ENCODE results near the gene PHGDH.

Gene PHGDH

DNA sequence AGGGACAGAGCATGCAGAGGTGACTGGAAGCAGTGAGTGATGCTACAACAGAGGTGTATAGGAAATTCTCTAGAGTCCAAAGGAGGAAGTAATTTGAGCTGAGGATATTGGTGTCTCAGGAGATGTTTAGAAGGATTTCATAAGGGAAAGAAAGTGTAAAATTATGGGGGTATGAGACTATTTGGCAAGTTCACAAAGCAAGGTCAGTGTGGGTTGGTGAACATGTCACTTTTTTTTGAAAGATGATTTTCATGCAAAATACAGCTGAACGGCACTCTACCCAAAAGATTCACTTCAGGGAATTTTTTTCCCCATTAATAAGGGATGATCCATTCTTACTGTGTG lies 32.8 kb downstream of the PHGDH start:
- TF ChIP-seq, protein P1, sequence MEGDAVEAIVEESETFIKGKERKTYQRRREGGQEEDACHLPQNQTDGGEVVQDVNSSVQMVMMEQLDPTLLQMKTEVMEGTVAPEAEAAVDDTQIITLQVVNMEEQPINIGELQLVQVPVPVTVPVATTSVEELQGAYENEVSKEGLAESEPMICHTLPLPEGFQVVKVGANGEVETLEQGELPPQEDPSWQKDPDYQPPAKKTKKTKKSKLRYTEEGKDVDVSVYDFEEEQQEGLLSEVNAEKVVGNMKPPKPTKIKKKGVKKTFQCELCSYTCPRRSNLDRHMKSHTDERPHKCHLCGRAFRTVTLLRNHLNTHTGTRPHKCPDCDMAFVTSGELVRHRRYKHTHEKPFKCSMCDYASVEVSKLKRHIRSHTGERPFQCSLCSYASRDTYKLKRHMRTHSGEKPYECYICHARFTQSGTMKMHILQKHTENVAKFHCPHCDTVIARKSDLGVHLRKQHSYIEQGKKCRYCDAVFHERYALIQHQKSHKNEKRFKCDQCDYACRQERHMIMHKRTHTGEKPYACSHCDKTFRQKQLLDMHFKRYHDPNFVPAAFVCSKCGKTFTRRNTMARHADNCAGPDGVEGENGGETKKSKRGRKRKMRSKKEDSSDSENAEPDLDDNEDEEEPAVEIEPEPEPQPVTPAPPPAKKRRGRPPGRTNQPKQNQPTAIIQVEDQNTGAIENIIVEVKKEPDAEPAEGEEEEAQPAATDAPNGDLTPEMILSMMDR (IDR thresholded peaks at IDR 0.05; ENCODE audit: extremely low read depth, insufficient read depth, missing control alignments): no peak
- in situ Hi-C loops (cut with MboI; ENCODE audit: low pct_unique_long_range_greater_than_20kb, low sequenced_read_pairs, unreplicated experiment): no loop called here
- DNase-seq (ENCODE audit: low spot score): no peak

DNA sequence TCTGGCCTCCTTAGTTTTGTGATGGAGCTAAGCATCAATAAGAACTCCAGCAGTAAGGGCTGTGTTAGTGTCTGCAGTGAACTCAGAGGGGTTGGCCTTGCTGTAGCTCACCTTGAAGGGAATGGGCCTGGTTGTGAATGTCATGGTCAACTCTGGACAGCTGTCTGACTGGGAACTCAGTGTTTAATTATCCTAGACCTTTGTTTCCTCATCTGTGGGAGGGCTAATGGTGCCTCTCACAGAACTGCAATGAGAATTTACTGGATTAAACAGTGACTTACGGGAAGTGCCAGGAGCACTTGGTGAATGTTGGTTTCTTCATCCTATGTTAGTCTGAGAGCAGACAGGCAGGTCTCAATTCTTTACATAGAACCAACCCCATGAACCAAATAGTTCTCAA lies 33.3 kb downstream of the PHGDH start:
- DNase-seq (ENCODE audit: low spot score): no peak
- in situ Hi-C loops (cut with MboI; ENCODE audit: low pct_unique_long_range_greater_than_20kb, low sequenced_read_pairs, unreplicated experiment): no loop called here
- TF ChIP-seq, protein P1 (IDR thresholded peaks at IDR 0.05; ENCODE audit: extremely low read depth, insufficient read depth, missing control alignments): no peak

DNA sequence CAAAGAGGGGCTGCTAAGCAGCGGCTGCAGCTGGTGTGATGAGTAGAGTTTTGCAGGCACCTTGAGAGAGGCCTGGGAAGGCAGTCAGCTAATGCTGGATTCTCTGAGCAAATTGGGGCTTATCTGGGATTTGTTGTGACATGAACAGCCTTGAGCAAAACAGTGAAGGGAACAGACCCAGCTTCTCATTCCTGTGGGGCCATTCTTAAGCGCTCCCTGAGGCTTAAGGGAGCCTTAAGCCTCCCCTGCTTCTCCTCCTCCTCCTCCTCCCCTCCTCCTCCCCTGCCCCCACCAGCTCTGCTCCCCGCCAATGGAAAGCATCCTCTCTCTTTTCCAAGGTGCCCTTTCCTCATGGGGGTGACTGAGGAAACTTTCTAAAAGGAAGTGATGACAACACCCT lies 35.7 kb downstream of the PHGDH start:
- TF ChIP-seq, protein P1 (IDR thresholded peaks at IDR 0.05; ENCODE audit: extremely low read depth, insufficient read depth, missing control alignments): no peak
- DNase-seq (ENCODE audit: low spot score): no peak
- in situ Hi-C loops (cut with MboI; ENCODE audit: low pct_unique_long_range_greater_than_20kb, low sequenced_read_pairs, unreplicated experiment): no loop called here

DNA sequence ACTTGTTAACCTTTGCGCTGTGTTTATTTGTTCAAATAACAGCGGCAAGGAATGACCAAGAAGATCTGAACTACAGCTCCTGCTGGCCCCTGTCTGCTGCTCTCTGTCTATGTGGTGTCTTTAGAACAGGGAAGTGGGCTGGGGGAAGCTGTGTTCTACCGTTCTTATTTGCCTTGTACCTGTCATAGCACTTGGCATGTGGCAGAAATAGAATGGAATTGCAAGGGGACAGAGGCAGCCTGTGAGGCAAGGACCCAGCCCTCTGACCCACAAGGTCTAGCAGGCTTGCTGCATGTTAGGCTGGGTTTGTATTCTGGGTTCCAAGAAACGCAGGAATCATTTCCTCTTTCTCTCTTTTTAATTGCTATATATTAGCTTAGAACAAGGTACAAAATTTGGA lies 36.3 kb downstream of the PHGDH start:
- TF ChIP-seq, protein P1 (IDR thresholded peaks at IDR 0.05; ENCODE audit: extremely low read depth, insufficient read depth, missing control alignments): no peak
- DNase-seq (ENCODE audit: low spot score): no peak
- in situ Hi-C loops (cut with MboI; ENCODE audit: low pct_unique_long_range_greater_than_20kb, low sequenced_read_pairs, unreplicated experiment): no loop called here

DNA sequence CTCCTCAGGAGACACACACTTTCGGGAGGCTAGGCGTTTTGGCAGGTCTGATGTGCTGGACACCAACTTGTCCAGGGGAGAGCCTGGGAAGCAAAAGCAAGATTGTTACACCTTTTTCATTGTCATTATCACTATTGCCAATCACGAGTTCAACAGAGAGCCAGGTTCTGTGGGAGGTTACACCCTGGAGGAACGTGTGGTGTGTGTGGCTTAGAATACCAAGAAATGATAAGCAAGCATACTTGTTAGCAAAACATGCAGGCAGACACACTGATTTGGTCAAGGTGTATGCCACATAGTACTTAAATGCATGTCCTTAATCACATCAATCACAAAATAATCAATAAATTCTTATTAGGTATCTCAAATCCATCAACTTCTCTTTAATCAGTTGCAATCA lies 40.9 kb downstream of the PHGDH start:
- in situ Hi-C loops (cut with MboI; ENCODE audit: low pct_unique_long_range_greater_than_20kb, low sequenced_read_pairs, unreplicated experiment): no loop called here

DNA sequence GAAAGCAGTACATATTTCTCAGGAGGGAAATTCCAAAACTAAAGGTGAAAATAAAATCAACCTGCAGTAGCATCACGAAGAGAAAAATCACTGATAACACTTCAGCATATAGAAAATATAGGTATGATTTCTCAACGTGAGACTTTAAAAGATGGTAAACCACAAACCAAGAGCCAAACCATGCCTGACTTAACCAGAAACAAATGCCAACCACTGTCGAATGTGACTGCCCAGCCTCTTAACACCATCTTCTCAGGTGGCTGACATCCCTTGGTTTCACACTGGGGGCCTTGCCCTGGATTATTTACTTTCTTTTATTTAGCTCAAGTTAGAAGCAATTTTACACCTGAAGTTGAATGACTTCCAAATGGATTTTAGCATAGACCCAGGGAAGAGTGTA lies 46.9 kb downstream of the PHGDH start:
- no peak for DNase-seq (ENCODE audit: low spot score)
- TF ChIP-seq, protein P1 (IDR thresholded peaks at IDR 0.05; ENCODE audit: extremely low read depth, insufficient read depth, missing control alignments): no peak
- in situ Hi-C loops (cut with MboI; ENCODE audit: low pct_unique_long_range_greater_than_20kb, low sequenced_read_pairs, unreplicated experiment): no loop called here

More for the DNA sequence above, 40.9 kb downstream of the PHGDH start:
- TF ChIP-seq, protein P1 (IDR thresholded peaks at IDR 0.05; ENCODE audit: extremely low read depth, insufficient read depth, missing control alignments): no peak
- DNase-seq (ENCODE audit: low spot score): no peak

DNA sequence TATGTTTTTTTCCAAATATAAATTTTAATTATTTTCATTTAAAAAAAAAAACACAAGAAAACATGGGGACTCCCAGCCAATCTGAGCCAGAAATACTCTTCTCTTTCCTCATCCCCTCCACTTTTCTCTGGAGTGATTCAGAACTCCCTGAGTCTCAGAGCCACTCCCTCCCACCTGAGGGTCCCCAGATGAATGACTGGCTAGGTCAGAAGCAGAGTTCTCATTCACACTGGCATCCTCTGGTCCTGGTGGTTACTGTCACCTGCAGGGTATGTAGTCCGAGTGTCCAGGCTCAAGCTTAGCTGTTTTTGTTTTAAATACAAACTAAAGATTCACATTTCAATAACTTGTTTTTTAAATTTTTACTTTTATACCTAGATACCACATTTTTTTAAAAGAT lies 50.7 kb downstream of the PHGDH start:
- DNase-seq (ENCODE audit: low spot score): no peak
- TF ChIP-seq, protein P1 (IDR thresholded peaks at IDR 0.05; ENCODE audit: extremely low read depth, insufficient read depth, missing control alignments): no peak
- in situ Hi-C loops (cut with MboI; ENCODE audit: low pct_unique_long_range_greater_than_20kb, low sequenced_read_pairs, unreplicated experiment): no loop called here

Measured in GM13977 (cell line).